Measurements from ENCODE around the gene RGN. TPM values are rescaled to one million over a fixed set of nuclear protein-coding genes. Genes with fewer than 3 reads are reported as not detected.

RGN gene
- not detected for total RNA-seq

DNA sequence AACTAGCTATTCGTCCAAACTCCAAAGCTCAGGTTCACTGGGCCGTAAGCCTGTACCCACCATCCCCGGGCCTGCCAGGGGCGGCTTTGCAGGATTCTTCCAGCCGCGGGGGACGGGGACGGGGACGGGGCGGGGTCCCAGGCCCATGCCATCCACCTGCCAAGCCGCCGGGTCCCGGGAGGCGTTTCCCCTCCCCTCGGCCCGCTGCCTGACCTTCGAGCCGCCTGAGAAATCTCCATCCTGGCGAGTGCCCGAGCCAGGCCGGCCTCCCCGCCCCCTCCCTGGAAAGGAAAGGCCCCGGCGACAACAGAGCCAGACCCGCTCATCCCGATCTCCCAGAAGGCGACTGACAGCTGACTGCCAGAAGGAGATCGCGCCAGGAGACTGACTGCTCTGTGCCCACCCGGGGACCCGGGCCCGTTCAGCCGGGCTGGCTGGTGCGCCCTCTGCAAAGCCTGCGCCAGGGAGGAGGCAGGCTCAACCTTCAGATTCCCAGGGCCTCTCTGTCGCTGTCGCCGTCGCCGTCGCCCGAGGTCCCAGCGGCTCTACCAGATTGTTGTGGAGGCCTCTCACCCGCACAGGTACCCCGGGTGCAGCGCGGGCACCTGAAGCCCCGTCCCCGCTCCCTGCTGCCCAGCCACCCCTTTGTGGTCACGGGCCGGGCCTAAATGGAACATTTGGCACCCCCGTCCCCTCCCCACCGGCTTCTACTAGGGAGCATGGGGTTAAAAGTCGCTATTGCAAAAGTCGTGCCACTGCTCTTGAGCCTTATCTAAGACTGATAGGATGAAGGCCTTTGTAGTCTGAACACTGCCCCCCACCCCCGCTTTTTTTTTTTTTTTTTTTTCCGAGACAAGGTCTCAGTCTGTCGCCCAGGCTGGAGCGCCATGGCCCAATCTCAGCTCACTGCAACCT is at the start of gene RGN:
Gene RGN, plus strand, starts transcription at position 315 of the 915 bp plus-strand sequence. CDS start 2,702 bp downstream, outside the sequence.
- CTCF ChIA-PET: interaction anchor here (0.7 kb wide), 1 partner anchor 283 kb away, joined by 3 read pairs; no protein-coding TSS in a partner anchor
- intact Hi-C loops (cut with micrococcal nuclease): no loop called here
- DNase-seq: no peak

DNA sequence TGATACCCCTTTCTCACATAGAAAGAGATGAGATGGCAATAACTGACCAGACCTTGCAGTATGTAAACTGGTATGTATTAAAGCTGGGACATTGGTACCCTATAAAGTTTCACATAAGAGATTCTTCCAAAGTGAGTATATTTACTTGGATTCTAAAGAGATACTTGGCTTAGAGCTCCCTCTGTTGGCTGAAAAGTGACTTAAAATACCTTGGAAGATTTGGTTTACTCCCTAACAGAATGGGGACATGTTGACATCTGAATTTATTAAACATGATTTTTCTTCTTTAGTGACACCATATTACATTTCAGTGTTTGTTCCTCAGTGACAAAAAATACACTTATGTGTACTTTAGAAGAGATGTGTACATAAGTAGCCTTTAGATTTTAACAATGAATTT is 47.9 kb upstream of the RGN start:
- CTCF ChIA-PET: interaction anchor here (0.8 to 2.0 kb wide), 9 partner anchors 14 to 345 kb away, joined by 3 to 10 read pairs (median 3); partner anchors contain the start of gene SLC9A7
- POLR2A ChIA-PET: no interaction called here
- Mint-ChIP-seq H3K9me3 (no peaks in the 10 kb centered on the region), H3K36me3 (no peaks in the 10 kb centered on the region), H3K4me3 (no peak overlapping the region), H3K27ac (no peak overlapping the region), H3K27me3 (no peaks in the 10 kb centered on the region), H3K4me1 (ENCODE audit: low read depth) (no peaks in the 10 kb centered on the region)
- no peak for DNase-seq
- intact Hi-C loops (cut with micrococcal nuclease): loop anchor here (2.0 to 5.0 kb wide), 2 partner anchors 62 to 126 kb away; no protein-coding TSS in a partner anchor

More for the DNA sequence above, at the start of gene RGN:
- Mint-ChIP-seq H3K4me3 (no peak within 1 kb of the TSS), H3K4me1 (ENCODE audit: low read depth) (no peaks in the 10 kb centered on the region), H3K27me3 (no peaks in the 10 kb centered on the region), H3K27ac (no peak within 1 kb of the TSS), H3K9me3 (no peaks in the 10 kb centered on the region), H3K36me3 (no peaks in the 10 kb centered on the region)
- POLR2A ChIA-PET: interaction anchor here (0.6 kb wide), 1 partner anchor 39 kb away, joined by 3 read pairs; no protein-coding TSS in a partner anchor

DNA sequence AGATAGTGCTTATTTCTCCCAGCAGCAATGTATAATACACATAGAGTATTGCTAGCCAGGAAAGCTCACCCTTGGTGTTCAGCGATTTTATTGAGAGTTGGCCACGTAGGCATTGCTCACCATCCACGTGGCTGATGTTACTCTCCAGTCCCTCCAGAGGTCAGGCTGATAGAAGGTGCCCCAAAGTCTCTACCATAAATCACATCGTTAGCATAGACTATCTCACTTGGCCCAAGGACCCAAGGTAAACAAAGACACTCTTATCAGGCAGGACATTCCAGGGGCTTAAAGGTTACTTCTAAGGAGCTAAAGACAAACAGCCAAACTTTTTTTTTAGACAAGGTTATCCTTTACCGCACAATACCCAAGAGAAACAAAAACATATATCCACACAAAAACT is 30.3 kb upstream of the RGN start:
- no peak overlapping the region for H3K4me3 Mint-ChIP-seq
- intact Hi-C loops (cut with micrococcal nuclease): no loop called here
- no peaks in the 10 kb centered on the region for H3K27me3 Mint-ChIP-seq
- no peaks in the 10 kb centered on the region for H3K36me3 Mint-ChIP-seq
- POLR2A ChIA-PET: no interaction called here
- no peak overlapping the region for H3K27ac Mint-ChIP-seq
- CTCF ChIA-PET: no interaction called here
- peaks cover 13% of the 10 kb centered on the region for H3K9me3 Mint-ChIP-seq
- H3K4me1 Mint-ChIP-seq (ENCODE audit: low read depth): no peaks in the 10 kb centered on the region
- DNase-seq: no peak

DNA sequence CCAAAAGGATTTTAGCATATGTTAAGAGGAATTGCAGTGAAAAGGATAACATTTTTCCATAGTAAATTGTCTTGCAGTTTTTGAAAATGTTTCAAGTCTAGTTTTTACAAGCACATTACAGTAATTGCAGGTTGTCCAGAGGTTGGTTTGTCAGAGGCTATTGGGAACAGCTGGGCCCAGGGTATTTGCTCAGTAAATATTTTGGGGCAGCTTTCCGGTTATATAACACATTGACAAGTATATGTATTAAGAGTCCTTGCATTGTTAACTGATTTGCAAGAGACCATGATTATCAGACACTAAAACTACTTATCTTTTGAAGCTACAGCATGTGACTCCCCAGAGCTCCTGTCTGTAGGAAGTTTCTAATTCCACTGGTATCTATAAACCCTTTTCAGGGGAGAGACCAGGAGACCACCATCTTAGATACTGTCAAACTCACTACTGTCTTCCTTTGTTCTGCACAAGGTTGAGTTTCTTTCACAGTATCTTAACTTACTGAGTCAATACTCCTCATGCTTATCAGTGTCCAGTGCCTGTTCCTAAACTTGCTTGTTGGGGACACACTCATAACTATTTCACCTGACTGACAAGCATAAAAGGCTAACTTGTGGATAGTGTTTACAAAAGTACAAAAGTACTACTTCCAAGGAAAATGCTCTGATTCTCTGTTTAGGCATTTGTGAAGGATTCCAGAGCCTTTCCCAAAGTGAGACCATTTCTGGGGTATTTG is 18.9 kb upstream of the RGN start:
- Mint-ChIP-seq H3K4me3 (no peak overlapping the region), H3K27ac (no peak overlapping the region), H3K27me3 (peaks cover 2% of the 10 kb centered on the region), H3K4me1 (ENCODE audit: low read depth) (no peaks in the 10 kb centered on the region), H3K36me3 (no peaks in the 10 kb centered on the region), H3K9me3 (no peaks in the 10 kb centered on the region)
- no peak for DNase-seq
- ChIA-PET POLR2A (no interaction called here), CTCF (no interaction called here)
- intact Hi-C loops (cut with micrococcal nuclease): no loop called here

DNA sequence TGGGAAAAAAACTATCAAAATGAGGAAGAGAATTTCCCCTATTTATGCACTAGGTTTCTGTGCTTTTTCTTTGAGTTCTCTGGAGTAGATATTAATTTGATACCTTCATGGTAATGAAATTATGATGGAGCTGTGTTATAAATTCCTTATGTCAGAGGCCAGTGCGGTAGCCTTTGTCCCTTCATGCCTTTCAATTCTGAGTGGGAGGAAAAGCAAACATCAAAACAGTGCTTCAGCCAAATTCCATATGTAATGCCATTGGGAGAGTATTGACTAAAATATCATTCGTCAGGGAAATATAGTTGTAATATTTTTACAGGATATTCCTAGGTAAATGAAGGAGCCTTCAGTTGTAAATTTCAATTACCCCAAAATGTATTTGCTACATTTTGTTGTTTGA is 17.5 kb upstream of the RGN start:
- no peak overlapping the region for H3K27ac Mint-ChIP-seq
- intact Hi-C loops (cut with micrococcal nuclease): no loop called here
- no peaks in the 10 kb centered on the region for H3K36me3 Mint-ChIP-seq
- POLR2A ChIA-PET: no interaction called here
- no peak overlapping the region for H3K4me3 Mint-ChIP-seq
- H3K9me3 Mint-ChIP-seq: no peaks in the 10 kb centered on the region
- CTCF ChIA-PET: no interaction called here
- H3K27me3 Mint-ChIP-seq: peaks cover 2% of the 10 kb centered on the region
- no peaks in the 10 kb centered on the region for H3K4me1 Mint-ChIP-seq (ENCODE audit: low read depth)
- DNase-seq: no peak

DNA sequence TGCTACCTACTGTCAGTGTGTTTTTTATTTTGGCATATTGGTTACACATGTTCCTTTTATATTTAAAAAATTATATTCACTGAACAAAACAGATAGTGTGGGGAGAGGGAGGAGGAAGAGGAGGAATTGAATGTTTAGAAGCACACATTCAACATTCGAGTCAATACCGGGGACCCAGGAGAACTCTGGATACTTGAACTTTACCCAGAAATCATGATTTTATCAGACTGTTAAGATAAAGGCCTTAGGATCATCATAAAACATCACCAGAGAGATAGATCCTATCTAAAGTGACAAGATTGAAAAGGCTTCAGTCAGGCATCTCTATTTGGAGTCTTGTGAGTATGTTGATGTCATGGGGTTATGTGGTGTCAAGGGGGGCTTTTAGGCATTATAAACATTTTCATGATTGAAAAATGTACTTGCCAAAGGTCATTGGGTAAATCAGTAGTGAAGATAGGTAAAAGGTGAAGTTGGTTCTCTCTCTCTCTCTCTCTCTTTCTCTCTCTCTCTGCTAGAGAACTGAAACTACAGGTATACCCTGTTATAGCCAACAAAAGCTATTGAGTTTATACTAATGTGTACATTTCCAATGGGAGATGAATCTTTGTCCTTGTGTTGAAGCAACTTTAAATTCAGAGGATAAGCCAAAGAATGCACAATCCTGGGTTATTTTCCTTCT is 16.9 kb upstream of the RGN start:
- POLR2A ChIA-PET: no interaction called here
- Mint-ChIP-seq H3K27ac (no peak overlapping the region), H3K9me3 (no peaks in the 10 kb centered on the region), H3K4me1 (ENCODE audit: low read depth) (no peaks in the 10 kb centered on the region), H3K4me3 (no peak overlapping the region), H3K27me3 (peaks cover 2% of the 10 kb centered on the region), H3K36me3 (no peaks in the 10 kb centered on the region)
- CTCF ChIA-PET: no interaction called here
- intact Hi-C loops (cut with micrococcal nuclease): no loop called here
- DNase-seq: no peak

DNA sequence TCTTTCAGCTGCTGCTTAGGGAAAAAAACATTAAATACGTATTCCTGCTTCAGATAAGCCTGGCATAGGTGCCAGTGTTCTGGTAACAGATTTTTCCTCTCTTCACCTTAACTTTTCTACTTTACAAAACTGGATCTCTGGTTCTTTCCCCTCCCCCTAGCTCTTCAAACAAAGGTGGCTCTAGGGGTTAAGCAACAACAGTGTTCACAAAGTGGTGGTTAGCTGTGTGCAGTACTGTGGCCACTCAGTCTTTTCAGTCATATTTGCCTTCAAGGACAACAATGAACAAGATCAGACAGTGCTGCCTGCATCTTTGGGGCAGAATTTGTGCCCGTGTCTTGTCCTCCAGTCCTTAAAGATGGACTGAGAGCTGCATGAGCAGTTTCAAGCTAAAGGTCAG is 15.1 kb upstream of the RGN start:
- no peak overlapping the region for H3K27ac Mint-ChIP-seq
- H3K4me1 Mint-ChIP-seq (ENCODE audit: low read depth): no peaks in the 10 kb centered on the region
- intact Hi-C loops (cut with micrococcal nuclease): no loop called here
- ChIA-PET POLR2A (no interaction called here), CTCF (no interaction called here)
- peaks cover 2% of the 10 kb centered on the region for H3K27me3 Mint-ChIP-seq
- no peaks in the 10 kb centered on the region for H3K9me3 Mint-ChIP-seq
- H3K36me3 Mint-ChIP-seq: no peaks in the 10 kb centered on the region
- H3K4me3 Mint-ChIP-seq: no peak overlapping the region
- DNase-seq: no peak

DNA sequence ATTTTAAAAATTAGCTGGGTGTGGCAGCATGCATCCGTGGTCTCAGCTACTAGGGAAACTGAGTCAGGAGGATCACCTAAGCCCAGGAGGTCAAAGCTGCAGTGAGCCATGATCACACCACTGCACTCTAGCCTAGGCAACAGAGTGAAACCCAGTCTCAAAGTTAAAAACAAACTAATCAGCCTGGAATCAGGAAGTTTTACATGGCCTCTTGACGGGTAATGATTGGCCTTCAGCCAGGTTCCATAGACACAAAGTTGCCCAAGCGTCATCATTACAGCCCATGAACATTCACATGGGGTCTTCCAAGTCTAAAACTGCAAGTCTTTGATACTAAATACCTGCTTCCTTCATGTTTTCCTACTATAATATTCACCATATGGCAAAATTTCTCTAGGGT is 10.0 kb upstream of the RGN start:
- Mint-ChIP-seq H3K4me1 (ENCODE audit: low read depth) (no peaks in the 10 kb centered on the region), H3K9me3 (no peaks in the 10 kb centered on the region), H3K27me3 (no peaks in the 10 kb centered on the region), H3K27ac (no peak overlapping the region), H3K36me3 (no peaks in the 10 kb centered on the region), H3K4me3 (no peak overlapping the region)
- intact Hi-C loops (cut with micrococcal nuclease): no loop called here
- no peak for DNase-seq
- ChIA-PET POLR2A (no interaction called here), CTCF (interaction anchor here (0.6 kb wide), 1 partner anchor 144 kb away, joined by 3 read pairs; no protein-coding TSS in a partner anchor)

DNA sequence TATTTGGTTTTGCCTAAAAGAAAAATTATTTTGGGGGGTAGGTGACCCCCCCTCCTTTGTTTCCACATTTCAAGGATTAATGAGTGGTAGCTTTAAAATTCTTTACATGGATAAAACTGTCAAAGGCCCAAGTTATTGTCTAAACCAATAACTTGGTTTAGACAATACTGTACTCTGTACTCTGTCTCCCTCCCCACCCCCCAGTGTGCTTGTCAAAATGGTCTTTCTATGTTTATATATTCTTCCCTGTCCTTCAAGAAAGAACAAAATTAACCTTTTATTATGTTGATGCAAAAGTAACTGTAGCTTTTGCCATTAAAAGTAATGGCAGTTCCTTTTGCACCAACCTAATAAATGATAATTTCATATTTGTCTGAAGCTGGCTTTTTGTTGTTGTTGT is 9.5 kb upstream of the RGN start:
- POLR2A ChIA-PET: no interaction called here
- Mint-ChIP-seq H3K9me3 (no peaks in the 10 kb centered on the region), H3K36me3 (no peaks in the 10 kb centered on the region), H3K27ac (no peak overlapping the region), H3K27me3 (no peaks in the 10 kb centered on the region), H3K4me1 (ENCODE audit: low read depth) (no peaks in the 10 kb centered on the region), H3K4me3 (no peak overlapping the region)
- CTCF ChIA-PET: interaction anchor here (0.6 kb wide), 1 partner anchor 145 kb away, joined by 3 read pairs; no protein-coding TSS in a partner anchor
- no peak for DNase-seq
- intact Hi-C loops (cut with micrococcal nuclease): no loop called here

DNA sequence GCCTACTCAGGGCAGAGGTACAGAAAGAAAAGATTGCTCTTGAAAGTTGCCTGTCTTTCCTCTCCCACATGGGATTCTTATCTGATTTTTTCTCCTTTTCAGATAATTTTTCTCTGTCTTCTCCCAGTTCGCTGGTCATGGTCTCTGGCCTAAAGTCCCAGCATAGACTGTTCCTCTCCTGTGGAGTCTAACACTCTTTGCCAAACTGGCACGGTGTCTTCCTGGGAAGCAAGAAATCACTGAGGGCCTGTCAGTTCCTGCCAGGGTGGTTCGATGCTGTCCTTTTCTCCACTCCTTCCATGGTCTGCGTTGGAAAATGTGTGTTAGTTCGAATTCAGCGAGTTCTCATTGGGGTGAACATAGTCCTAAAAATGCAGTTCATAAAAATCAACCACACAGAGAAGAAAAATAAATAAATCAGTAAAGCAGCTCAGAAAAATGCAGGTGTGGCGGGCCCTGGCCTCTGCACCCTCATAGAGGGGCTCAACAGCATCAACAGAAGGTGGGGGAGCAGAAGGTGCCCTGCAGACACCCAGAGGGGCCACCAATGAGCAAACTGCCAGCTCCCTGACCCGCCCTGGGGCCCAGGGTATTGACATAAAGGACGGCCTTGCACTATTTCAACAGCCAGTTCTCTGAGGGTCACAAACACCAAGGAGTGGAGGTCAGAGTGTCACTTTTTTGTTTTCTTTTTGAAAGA is 2.1 kb downstream of the RGN start:
- POLR2A ChIA-PET: no interaction called here
- Mint-ChIP-seq H3K27me3 (no peaks in the 10 kb centered on the region), H3K27ac (no peak overlapping the region), H3K36me3 (no peaks in the 10 kb centered on the region), H3K9me3 (no peaks in the 10 kb centered on the region), H3K4me1 (ENCODE audit: low read depth) (no peaks in the 10 kb centered on the region), H3K4me3 (no peak overlapping the region)
- CTCF ChIA-PET: no interaction called here
- DNase-seq: no peak
- intact Hi-C loops (cut with micrococcal nuclease): no loop called here

DNA sequence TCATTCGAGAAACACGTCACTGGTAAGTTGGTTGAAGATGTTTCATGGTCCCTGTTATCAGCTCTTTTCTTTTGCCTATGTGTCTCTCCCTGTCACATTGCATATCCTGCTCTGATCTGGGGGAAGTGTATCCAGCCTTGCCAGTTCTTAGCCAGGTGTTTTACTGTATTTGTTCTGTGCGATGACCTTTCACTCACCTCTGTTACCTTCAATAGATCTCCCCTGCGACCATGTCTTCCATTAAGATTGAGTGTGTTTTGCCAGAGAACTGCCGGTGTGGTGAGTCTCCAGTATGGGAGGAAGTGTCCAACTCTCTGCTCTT is 2.6 kb downstream of the RGN start:
- H3K36me3 Mint-ChIP-seq: no peaks in the 10 kb centered on the region
- POLR2A ChIA-PET: no interaction called here
- intact Hi-C loops (cut with micrococcal nuclease): no loop called here
- H3K4me1 Mint-ChIP-seq (ENCODE audit: low read depth): no peaks in the 10 kb centered on the region
- no peaks in the 10 kb centered on the region for H3K9me3 Mint-ChIP-seq
- CTCF ChIA-PET: no interaction called here
- no peak for DNase-seq
- no peaks in the 10 kb centered on the region for H3K27me3 Mint-ChIP-seq
- H3K4me3 Mint-ChIP-seq: no peak overlapping the region
- H3K27ac Mint-ChIP-seq: no peak overlapping the region
